Measurements from ENCODE around the gene GRM5. TPM values are rescaled to one million over a fixed set of nuclear protein-coding genes. Genes with fewer than 3 reads are reported as not detected.
"Not testable (repeated sequence)": the region's sequence is repeated elsewhere in the genome, so short reads cannot be mapped to it uniquely, and the experiment has no call there.

GRM5 gene
- total RNA-seq, 4 donors from 2014 or later: 0.81 TPM; not detected in 3

GRCh38 chr11:88535266-88535665 is 530.5 kb downstream of the GRM5 start:
- H3K27me3 ChIP-seq: no peaks in the 10 kb centered on the region
- WGBS, 2 donors: 75 to 79% methylated on average over 2 of the region's 2 CpGs
- intact Hi-C loops (cut with DNase I): no loop called here

GRCh38 chr11:88534706-88535105 is 531.1 kb downstream of the GRM5 start:
- H3K9me3 ChIP-seq; H3K27ac ChIP-seq; H3K4me1 ChIP-seq; intact Hi-C loops (cut with DNase I); H3K4me3 ChIP-seq (replicated peaks in 1 of 3); DNase-seq; H3K36me3 ChIP-seq; H3K27me3 ChIP-seq: not testable (repeated sequence)
- 91 to 97% methylated on average over 1 of the region's 1 CpG for WGBS, 2 donors

More at GRCh38 chr11:88535266-88535665, 530.5 kb downstream of the GRM5 start:
- Histone ChIP-seq H3K27ac (no peak overlapping the region), H3K9me3 (no peaks in the 10 kb centered on the region), H3K4me3 (replicated peaks in 1 of 3) (no peak overlapping the region), H3K4me1 (no peaks in the 10 kb centered on the region), H3K36me3 (no peaks in the 10 kb centered on the region)
- no peak for TF ChIP-seq POLR2A (IDR thresholded peaks at IDR 0.05)
- TF ChIP-seq, protein P1, sequence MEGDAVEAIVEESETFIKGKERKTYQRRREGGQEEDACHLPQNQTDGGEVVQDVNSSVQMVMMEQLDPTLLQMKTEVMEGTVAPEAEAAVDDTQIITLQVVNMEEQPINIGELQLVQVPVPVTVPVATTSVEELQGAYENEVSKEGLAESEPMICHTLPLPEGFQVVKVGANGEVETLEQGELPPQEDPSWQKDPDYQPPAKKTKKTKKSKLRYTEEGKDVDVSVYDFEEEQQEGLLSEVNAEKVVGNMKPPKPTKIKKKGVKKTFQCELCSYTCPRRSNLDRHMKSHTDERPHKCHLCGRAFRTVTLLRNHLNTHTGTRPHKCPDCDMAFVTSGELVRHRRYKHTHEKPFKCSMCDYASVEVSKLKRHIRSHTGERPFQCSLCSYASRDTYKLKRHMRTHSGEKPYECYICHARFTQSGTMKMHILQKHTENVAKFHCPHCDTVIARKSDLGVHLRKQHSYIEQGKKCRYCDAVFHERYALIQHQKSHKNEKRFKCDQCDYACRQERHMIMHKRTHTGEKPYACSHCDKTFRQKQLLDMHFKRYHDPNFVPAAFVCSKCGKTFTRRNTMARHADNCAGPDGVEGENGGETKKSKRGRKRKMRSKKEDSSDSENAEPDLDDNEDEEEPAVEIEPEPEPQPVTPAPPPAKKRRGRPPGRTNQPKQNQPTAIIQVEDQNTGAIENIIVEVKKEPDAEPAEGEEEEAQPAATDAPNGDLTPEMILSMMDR (IDR thresholded peaks at IDR 0.05): no peak
- DNase-seq: no peak

GRCh38 chr11:88534185-88534584 is 531.6 kb downstream of the GRM5 start:
- no peak overlapping the region for H3K4me3 ChIP-seq (replicated peaks in 1 of 3)
- H3K27ac ChIP-seq: no peak overlapping the region
- H3K9me3 ChIP-seq: no peaks in the 10 kb centered on the region
- WGBS, 2 donors: 85 to 90% methylated on average over 5 of the region's 5 CpGs
- TF ChIP-seq POLR2A (IDR thresholded peaks at IDR 0.05): no peak
- TF ChIP-seq, protein P1 (IDR thresholded peaks at IDR 0.05): no peak
- DNase-seq: no peak
- H3K36me3 ChIP-seq: no peaks in the 10 kb centered on the region
- intact Hi-C loops (cut with DNase I): no loop called here
- no peaks in the 10 kb centered on the region for H3K27me3 ChIP-seq
- H3K4me1 ChIP-seq: no peaks in the 10 kb centered on the region

DNA sequence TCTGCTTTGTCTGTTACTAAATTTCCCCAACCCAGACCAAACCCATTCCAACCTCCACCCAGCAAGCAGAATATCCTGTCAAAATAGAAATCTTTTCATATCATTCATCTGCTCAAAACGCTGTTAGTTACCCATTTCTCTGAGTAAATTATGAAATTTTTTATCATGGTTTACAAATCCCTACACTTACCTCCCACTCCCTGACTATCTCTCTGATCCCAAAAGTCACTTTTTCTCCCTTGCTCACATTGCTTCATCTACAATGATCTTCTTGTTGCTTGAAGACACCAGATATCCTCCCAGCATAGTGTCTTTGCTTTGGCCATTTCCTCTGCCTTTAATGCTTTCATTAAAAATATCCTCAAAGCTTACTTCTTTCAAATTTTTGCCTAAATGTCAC is 532.8 kb downstream of the GRM5 start:
- TF ChIP-seq, protein P1 (IDR thresholded peaks at IDR 0.05): no peak
- DNase-seq: no peak
- Histone ChIP-seq H3K36me3 (no peaks in the 10 kb centered on the region), H3K27ac (no peak overlapping the region), H3K27me3 (no peaks in the 10 kb centered on the region), H3K4me3 (replicated peaks in 1 of 3) (no peak overlapping the region), H3K9me3 (no peaks in the 10 kb centered on the region), H3K4me1 (no peaks in the 10 kb centered on the region)
- WGBS, 2 donors: 85 to 90% methylated on average over 1 of the region's 1 CpG
- intact Hi-C loops (cut with DNase I): no loop called here

DNA sequence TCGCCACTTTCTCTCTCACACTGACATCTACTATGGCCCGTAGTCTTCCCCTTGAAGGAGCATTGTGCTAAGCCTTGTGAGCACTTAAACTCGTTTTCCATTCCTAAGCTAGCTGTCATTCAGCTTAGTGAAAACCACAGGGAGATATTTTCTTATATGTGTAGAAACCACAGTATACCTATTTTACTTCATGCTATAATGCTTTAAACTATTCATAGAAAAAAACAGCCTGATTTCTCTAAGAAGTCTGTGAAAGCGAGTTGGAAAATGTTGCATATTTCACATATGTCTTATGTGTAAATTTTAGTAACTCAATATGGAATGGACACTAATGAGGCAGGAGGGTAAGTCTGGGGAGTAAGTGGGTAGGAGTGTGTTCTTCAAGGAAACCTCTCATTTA is 534.0 kb downstream of the GRM5 start:
- intact Hi-C loops (cut with DNase I): no loop called here
- no peak overlapping the region for H3K4me3 ChIP-seq (replicated peaks in 1 of 3)
- no peak for DNase-seq
- no peak for TF ChIP-seq POLR2A (IDR thresholded peaks at IDR 0.05)
- H3K9me3 ChIP-seq: no peaks in the 10 kb centered on the region
- no peak overlapping the region for H3K27ac ChIP-seq
- no peaks in the 10 kb centered on the region for H3K27me3 ChIP-seq
- 81 to 83% methylated on average over 4 of the region's 4 CpGs for WGBS, 2 donors
- H3K4me1 ChIP-seq: no peaks in the 10 kb centered on the region
- H3K36me3 ChIP-seq: no peaks in the 10 kb centered on the region

DNA sequence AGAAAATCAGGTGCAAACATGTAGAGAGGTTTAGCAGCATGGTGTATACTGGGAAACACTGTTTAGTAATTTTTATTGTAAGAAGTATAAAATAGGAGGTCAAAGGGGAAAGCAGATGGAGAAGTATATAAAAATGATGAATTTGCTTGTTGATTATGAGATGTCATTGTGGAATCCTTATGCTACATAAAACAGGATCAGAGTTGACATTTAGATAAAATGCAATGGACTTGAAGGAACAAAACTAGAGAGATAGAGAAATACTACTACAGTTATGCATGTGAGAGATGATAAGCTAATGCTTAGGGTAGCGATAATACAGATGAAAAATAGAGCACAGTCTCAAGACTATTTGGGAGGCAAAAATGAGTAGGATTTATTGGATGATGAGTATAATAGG is 536.4 kb downstream of the GRM5 start:
- TF ChIP-seq, protein P1 (IDR thresholded peaks at IDR 0.05): no peak
- no peak for TF ChIP-seq POLR2A (IDR thresholded peaks at IDR 0.05)
- Histone ChIP-seq H3K27ac (no peak overlapping the region), H3K9me3 (no peaks in the 10 kb centered on the region), H3K4me3 (replicated peaks in 1 of 3) (no peak overlapping the region), H3K36me3 (no peaks in the 10 kb centered on the region), H3K4me1 (no peaks in the 10 kb centered on the region), H3K27me3 (no peaks in the 10 kb centered on the region)
- no peak for DNase-seq
- intact Hi-C loops (cut with DNase I): no loop called here
- 92 to 98% methylated on average over 1 of the region's 1 CpG for WGBS, 2 donors

Measured in thyroid gland (tissue), 4 donors.